Liver (tissue), 9 donors: ENCODE results near the gene PTPN6. TPM values are rescaled to one million over a fixed set of nuclear protein-coding genes. Genes with fewer than 3 reads are reported as not detected.

ENCODE experiments used
- DNase-seq: peaks from one replicate; pipeline ENCODE4 v3.0.0-alpha.2; 2017; ENCODE audit warnings: low spot score
- H3K27ac ChIP-seq, 2 donors: one replicate each; pipeline ENCODE4 v1.7.0; 2013; ENCODE audit warnings: inconsistent platforms in 2 of 2, low read length in 2 of 2, control low read depth in 1 of 2, low read depth in 1 of 2, mild to moderate bottlenecking in 1 of 2
- H3K27me3 ChIP-seq, 4 donors: one replicate each; pipeline versions ENCODE4 v1.6.1 to v1.7.0; 2013; ENCODE audit warnings: low read length in 3 of 4, inconsistent platforms in 1 of 4, mild to moderate bottlenecking in 1 of 4, moderate library complexity in 1 of 4; ENCODE audit not compliant: control insufficient read depth in 4 of 4, insufficient read depth in 4 of 4
- H3K36me3 ChIP-seq, 4 donors: one replicate each; pipeline versions ENCODE4 v1.6.1 to v1.7.0; 2013; ENCODE audit warnings: low read length in 3 of 4, mild to moderate bottlenecking in 3 of 4, low read depth in 1 of 4, moderate library complexity in 1 of 4; ENCODE audit not compliant: control insufficient read depth in 4 of 4, insufficient read depth in 3 of 4
- H3K4me1 ChIP-seq, 4 donors: one replicate each; pipeline versions ENCODE4 v1.6.1 to v1.7.0; 2013; ENCODE audit warnings: low read length in 3 of 4, mild to moderate bottlenecking in 3 of 4, moderate library complexity in 1 of 4; ENCODE audit not compliant: control insufficient read depth in 4 of 4, insufficient read depth in 4 of 4
- H3K4me3 ChIP-seq, 3 donors: one replicate each; pipeline versions ENCODE4 v1.6.1 to v1.7.0; 2013; ENCODE audit warnings: low read length in 3 of 3, control low read depth in 1 of 3, low read depth in 1 of 3, mild to moderate bottlenecking in 1 of 3
- H3K9ac ChIP-seq, 2 donors: one replicate each; pipeline ENCODE4 v1.7.0; 2013; ENCODE audit warnings: low read length in 2 of 2, mild to moderate bottlenecking in 2 of 2, moderate library complexity in 2 of 2, control low read depth in 1 of 2, low read depth in 1 of 2
- H3K9me3 ChIP-seq, 4 donors: one replicate each; pipeline versions ENCODE4 v1.6.1 to v1.7.0; 2013; ENCODE audit warnings: low read length in 3 of 4; ENCODE audit not compliant: control insufficient read depth in 4 of 4
- EGR1 ChIP-seq, 2 donors: IDR thresholded peaks; 2 replicates each; pipeline ENCODE4 v1.6.1; 2016 to 2018; ENCODE audit warnings: antibody characterized with exemption in 2 of 2, low read depth in 2 of 2
- FOXA1 ChIP-seq: IDR thresholded peaks from 2 replicates; pipeline ENCODE4 v1.6.1; 2016; ENCODE audit warnings: antibody characterized with exemption
- FOXA2 ChIP-seq: IDR thresholded peaks from 2 replicates; pipeline ENCODE4 v1.6.1; 2016; ENCODE audit warnings: antibody characterized with exemption
- GABPA ChIP-seq, 2 donors: IDR thresholded peaks in 1 of 2; conservative IDR thresholded peaks in 1 of 2; 2 replicates each; pipeline ENCODE4 v1.6.1; 2016; ENCODE audit warnings: antibody characterized with exemption in 2 of 2, mild to moderate bottlenecking in 1 of 2, moderate library complexity in 1 of 2
- HNF4G ChIP-seq: IDR thresholded peaks from 2 replicates; pipeline ENCODE4 v1.6.1; 2016; ENCODE audit warnings: antibody characterized with exemption
- JUND ChIP-seq, 2 donors: IDR thresholded peaks; 2 replicates each; pipeline ENCODE4 v1.6.1; 2016; ENCODE audit warnings: antibody characterized with exemption in 2 of 2
- RAD21 ChIP-seq, 2 donors: IDR thresholded peaks; 2 replicates each; pipeline ENCODE4 v1.6.1; 2016; ENCODE audit warnings: antibody characterized with exemption in 2 of 2, mild to moderate bottlenecking in 2 of 2
- RXRA ChIP-seq, 2 donors: IDR thresholded peaks; 2 replicates each; pipeline ENCODE4 v1.6.1; 2017 to 2018; ENCODE audit warnings: antibody characterized with exemption in 2 of 2, mild to moderate bottlenecking in 1 of 2
- SP1 ChIP-seq: IDR thresholded peaks from 2 replicates; pipeline ENCODE4 v1.6.1; 2018; ENCODE audit warnings: antibody characterized with exemption, mild to moderate bottlenecking
- TAF1 ChIP-seq: conservative IDR thresholded peaks from 2 replicates; pipeline ENCODE4 v1.6.1; 2016; ENCODE audit warnings: antibody characterized with exemption, mild to moderate bottlenecking
- YY1 ChIP-seq: IDR thresholded peaks from 2 replicates; pipeline ENCODE4 v1.6.1; 2016; ENCODE audit warnings: antibody characterized with exemption, mild to moderate bottlenecking
- WGBS: extraction: QIAGEN DNeasy Blood & Tissue Kit; methylation state at CpG from one replicate; pipeline ENCODE4 v1.1.7; 2013; 5-methylcytosine and 5-hydroxymethylcytosine counted together
- polyA plus RNA-seq, 2 donors: library from polyadenylated mRNA; stranded (reverse) in 1 of 2; unstranded in 1 of 2; fragments of 200-250 nt in 1 of 2; fragments of >200 nt in 1 of 2; fragmentation: Nextera tagmentation in 1 of 2; extraction: Ambion mirVana in 1 of 2; gene quantifications; one replicate each; pipeline versions ENCODE4 v1.2.1 to v1.2.3, GENCODE V29; 2013 to 2015
- total RNA-seq, 2 donors: library from RNA; depleted of rRNA; stranded (reverse); fragments of >200 nt; gene quantifications; one replicate each; pipeline ENCODE4 v1.2.3, GENCODE V29; 2014
- TF ChIP-seq, protein P1 (sequence below): IDR thresholded peaks from 2 replicates; pipeline ENCODE4 v1.6.1; 2016; ENCODE audit warnings: antibody characterized with exemption
- TF ChIP-seq, protein P2 (sequence below): IDR thresholded peaks from 2 replicates; pipeline ENCODE4 v1.6.1; 2016; ENCODE audit warnings: antibody characterized with exemption
- TF ChIP-seq, protein P3 (sequence below): IDR thresholded peaks from 2 replicates; pipeline ENCODE4 v1.6.1; 2016; ENCODE audit warnings: antibody characterized with exemption
- TF ChIP-seq, protein P4 (sequence below): fragments of 150-350 bp; IDR thresholded peaks from 2 replicates; pipeline ENCODE4 v1.5.1; 2017; ENCODE audit warnings: improper control_type of control experiment, low read depth, low read length; ENCODE audit not compliant: missing input control
- TF ChIP-seq, protein P5 (sequence below): IDR thresholded peaks from 2 replicates; pipeline ENCODE4 v1.6.1; 2016; ENCODE audit warnings: antibody characterized with exemption, mild to moderate bottlenecking
- donor health status: healthy.
- donor health status: healthy.
- donor health status: healthy.
- donor health status: healthy.
- donor health status: healthy.

PTPN6 gene
- total and polyA plus RNA-seq, 4 donors, result 15.2 to 41.0 (median 19.6) TPM

DNA sequence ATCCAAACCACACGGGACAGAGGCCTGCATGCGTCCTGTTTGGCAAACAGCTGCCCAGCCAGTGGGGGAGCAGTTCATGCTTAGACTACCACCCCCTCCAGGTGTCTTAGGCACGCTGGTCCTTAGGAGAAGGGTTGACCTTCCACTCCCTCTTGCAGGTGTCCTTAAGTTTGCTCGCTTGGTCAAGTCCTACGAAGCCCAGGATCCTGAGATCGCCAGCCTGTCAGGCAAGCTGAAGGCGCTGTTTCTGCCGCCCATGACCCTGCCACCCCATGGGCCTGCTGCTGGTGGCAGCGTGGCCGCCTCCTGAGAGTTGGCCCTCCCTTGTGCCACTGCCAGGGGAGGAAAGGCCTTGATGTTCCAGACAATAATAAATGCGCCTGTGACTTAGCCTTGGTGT is 5.5 kb upstream of the PTPN6 start:
- Histone ChIP-seq H3K36me3 (no peaks in the 10 kb centered on the region), H3K27ac (peak overlapping the region; percentile 86 to 96), H3K27me3 (no peaks in the 10 kb centered on the region), H3K9ac (peak overlapping the region; percentile 3 to 49), H3K9me3 (no peaks in the 10 kb centered on the region), H3K4me1 (peaks cover 10 to 50% (median 34%) of the 10 kb centered on the region in 4 donors), H3K4me3 (peak overlapping the region in 2 of 3 donors; percentile 30 to 43)
- no peak for DNase-seq
- TF ChIP-seq, protein P1, sequence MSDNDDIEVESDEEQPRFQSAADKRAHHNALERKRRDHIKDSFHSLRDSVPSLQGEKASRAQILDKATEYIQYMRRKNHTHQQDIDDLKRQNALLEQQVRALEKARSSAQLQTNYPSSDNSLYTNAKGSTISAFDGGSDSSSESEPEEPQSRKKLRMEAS, result no peak
- TF ChIP-seq, protein P2, sequence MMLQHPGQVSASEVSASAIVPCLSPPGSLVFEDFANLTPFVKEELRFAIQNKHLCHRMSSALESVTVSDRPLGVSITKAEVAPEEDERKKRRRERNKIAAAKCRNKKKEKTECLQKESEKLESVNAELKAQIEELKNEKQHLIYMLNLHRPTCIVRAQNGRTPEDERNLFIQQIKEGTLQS, result no peak
- TF ChIP-seq TAF1 (no peak), HNF4G (no peak), JUND (IDR thresholded peaks at IDR 0.05) (no peak), GABPA (IDR thresholded peaks at IDR 0.05 in 1 of 2, conservative IDR thresholded peaks at IDR 0.05 in 1 of 2) (no peak), SP1 (no peak), RAD21 (IDR thresholded peaks at IDR 0.05) (no peak), RXRA (IDR thresholded peaks at IDR 0.05) (no peak), FOXA2 (no peak), FOXA1 (no peak), EGR1 (IDR thresholded peaks at IDR 0.05; ENCODE audit: low read depth in 2 of 2) (no peak), YY1 (no peak)
- TF ChIP-seq, protein P3, sequence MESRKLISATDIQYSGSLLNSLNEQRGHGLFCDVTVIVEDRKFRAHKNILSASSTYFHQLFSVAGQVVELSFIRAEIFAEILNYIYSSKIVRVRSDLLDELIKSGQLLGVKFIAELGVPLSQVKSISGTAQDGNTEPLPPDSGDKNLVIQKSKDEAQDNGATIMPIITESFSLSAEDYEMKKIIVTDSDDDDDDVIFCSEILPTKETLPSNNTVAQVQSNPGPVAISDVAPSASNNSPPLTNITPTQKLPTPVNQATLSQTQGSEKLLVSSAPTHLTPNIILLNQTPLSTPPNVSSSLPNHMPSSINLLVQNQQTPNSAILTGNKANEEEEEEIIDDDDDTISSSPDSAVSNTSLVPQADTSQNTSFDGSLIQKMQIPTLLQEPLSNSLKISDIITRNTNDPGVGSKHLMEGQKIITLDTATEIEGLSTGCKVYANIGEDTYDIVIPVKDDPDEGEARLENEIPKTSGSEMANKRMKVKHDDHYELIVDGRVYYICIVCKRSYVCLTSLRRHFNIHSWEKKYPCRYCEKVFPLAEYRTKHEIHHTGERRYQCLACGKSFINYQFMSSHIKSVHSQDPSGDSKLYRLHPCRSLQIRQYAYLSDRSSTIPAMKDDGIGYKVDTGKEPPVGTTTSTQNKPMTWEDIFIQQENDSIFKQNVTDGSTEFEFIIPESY, result no peak
- TF ChIP-seq, protein P4, sequence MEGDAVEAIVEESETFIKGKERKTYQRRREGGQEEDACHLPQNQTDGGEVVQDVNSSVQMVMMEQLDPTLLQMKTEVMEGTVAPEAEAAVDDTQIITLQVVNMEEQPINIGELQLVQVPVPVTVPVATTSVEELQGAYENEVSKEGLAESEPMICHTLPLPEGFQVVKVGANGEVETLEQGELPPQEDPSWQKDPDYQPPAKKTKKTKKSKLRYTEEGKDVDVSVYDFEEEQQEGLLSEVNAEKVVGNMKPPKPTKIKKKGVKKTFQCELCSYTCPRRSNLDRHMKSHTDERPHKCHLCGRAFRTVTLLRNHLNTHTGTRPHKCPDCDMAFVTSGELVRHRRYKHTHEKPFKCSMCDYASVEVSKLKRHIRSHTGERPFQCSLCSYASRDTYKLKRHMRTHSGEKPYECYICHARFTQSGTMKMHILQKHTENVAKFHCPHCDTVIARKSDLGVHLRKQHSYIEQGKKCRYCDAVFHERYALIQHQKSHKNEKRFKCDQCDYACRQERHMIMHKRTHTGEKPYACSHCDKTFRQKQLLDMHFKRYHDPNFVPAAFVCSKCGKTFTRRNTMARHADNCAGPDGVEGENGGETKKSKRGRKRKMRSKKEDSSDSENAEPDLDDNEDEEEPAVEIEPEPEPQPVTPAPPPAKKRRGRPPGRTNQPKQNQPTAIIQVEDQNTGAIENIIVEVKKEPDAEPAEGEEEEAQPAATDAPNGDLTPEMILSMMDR, result no peak
- TF ChIP-seq, protein P5, sequence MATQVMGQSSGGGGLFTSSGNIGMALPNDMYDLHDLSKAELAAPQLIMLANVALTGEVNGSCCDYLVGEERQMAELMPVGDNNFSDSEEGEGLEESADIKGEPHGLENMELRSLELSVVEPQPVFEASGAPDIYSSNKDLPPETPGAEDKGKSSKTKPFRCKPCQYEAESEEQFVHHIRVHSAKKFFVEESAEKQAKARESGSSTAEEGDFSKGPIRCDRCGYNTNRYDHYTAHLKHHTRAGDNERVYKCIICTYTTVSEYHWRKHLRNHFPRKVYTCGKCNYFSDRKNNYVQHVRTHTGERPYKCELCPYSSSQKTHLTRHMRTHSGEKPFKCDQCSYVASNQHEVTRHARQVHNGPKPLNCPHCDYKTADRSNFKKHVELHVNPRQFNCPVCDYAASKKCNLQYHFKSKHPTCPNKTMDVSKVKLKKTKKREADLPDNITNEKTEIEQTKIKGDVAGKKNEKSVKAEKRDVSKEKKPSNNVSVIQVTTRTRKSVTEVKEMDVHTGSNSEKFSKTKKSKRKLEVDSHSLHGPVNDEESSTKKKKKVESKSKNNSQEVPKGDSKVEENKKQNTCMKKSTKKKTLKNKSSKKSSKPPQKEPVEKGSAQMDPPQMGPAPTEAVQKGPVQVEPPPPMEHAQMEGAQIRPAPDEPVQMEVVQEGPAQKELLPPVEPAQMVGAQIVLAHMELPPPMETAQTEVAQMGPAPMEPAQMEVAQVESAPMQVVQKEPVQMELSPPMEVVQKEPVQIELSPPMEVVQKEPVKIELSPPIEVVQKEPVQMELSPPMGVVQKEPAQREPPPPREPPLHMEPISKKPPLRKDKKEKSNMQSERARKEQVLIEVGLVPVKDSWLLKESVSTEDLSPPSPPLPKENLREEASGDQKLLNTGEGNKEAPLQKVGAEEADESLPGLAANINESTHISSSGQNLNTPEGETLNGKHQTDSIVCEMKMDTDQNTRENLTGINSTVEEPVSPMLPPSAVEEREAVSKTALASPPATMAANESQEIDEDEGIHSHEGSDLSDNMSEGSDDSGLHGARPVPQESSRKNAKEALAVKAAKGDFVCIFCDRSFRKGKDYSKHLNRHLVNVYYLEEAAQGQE, result no peak
- WGBS, result 67% methylated on average over 11 of the region's 11 CpGs
